Mammary epithelial cell (primary cell): Measurements from ENCODE around the gene PPID.

Source experiments
- CTCF ChIP-seq, 2 donors: IDR thresholded peaks in 1 of 2; conservative IDR thresholded peaks in 1 of 2; 2 replicates each; pipeline ENCODE4 v1.5.1; 2011 to 2012; ENCODE audit warnings: inconsistent platforms in 2 of 2, low read length in 2 of 2, mild to moderate bottlenecking in 2 of 2, control low read depth in 1 of 2, low read depth in 1 of 2; ENCODE audit not compliant: insufficient read depth in 1 of 2; ENCODE audit errors: extremely low read depth in 1 of 2
- EZH2 ChIP-seq: IDR thresholded peaks from 2 replicates; pipeline ENCODE4 v1.6.1; 2012; ENCODE audit warnings: low read length, inconsistent platforms, borderline replicate concordance

- no peak for TF ChIP-seq CTCF (conservative IDR thresholded peaks at IDR 0.05 in 1 of 2, IDR thresholded peaks at IDR 0.05 in 1 of 2; ENCODE audit: extremely low read depth in 1 of 2, insufficient read depth in 1 of 2, low read depth in 1 of 2, low read length in 2 of 2)
- no peak for TF ChIP-seq EZH2
Measured at GRCh38 chr4:158714937-158715336, 8.3 kb downstream of the PPID start.
